ENCODE results near the gene JARID2. TPM values are rescaled to one million over a fixed set of nuclear protein-coding genes. Genes with fewer than 3 reads are reported as not detected.

JARID2 gene
- total RNA-seq, 1 donor: 9.1 TPM

DNA sequence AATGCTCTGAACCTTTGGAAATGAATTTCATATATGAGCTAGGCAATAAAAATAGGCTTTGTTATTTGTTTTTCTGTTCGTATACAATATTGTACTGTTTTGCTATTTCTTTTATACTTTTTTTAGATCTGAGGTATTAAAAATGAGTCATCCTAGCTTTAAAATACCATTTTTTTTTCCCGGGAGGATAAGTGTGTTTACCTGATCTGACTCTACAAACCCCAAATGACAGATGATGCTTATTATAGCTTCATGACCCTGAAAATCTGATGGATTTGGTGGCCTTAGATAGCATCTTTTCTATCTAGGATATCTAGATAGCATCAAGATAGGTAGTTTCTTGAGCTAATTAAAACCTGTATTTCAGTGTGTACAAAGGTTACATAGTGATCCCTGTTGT lies 210.6 kb downstream of the JARID2 start:
- TF ChIP-seq, protein P1, sequence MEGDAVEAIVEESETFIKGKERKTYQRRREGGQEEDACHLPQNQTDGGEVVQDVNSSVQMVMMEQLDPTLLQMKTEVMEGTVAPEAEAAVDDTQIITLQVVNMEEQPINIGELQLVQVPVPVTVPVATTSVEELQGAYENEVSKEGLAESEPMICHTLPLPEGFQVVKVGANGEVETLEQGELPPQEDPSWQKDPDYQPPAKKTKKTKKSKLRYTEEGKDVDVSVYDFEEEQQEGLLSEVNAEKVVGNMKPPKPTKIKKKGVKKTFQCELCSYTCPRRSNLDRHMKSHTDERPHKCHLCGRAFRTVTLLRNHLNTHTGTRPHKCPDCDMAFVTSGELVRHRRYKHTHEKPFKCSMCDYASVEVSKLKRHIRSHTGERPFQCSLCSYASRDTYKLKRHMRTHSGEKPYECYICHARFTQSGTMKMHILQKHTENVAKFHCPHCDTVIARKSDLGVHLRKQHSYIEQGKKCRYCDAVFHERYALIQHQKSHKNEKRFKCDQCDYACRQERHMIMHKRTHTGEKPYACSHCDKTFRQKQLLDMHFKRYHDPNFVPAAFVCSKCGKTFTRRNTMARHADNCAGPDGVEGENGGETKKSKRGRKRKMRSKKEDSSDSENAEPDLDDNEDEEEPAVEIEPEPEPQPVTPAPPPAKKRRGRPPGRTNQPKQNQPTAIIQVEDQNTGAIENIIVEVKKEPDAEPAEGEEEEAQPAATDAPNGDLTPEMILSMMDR (IDR thresholded peaks at IDR 0.05; ENCODE audit: insufficient read depth, low read depth, low read length): no peak
- no peak overlapping the region for H3K4me3 ChIP-seq (ENCODE audit: low read depth, low read length)
- DNase-seq (ENCODE audit: low read depth): no peak

GRCh38 chr6:15457121-15457650 lies 211.3 kb downstream of the JARID2 start:
- no peak for DNase-seq (ENCODE audit: low read depth)
- no peak overlapping the region for H3K4me3 ChIP-seq (ENCODE audit: low read depth, low read length)
- TF ChIP-seq, protein P1 (IDR thresholded peaks at IDR 0.05; ENCODE audit: insufficient read depth, low read depth, low read length): no peak

GRCh38 chr6:15458021-15458459 lies 212.2 kb downstream of the JARID2 start:
- no peak overlapping the region for H3K4me3 ChIP-seq (ENCODE audit: low read depth, low read length)
- TF ChIP-seq, protein P1 (IDR thresholded peaks at IDR 0.05; ENCODE audit: insufficient read depth, low read depth, low read length): no peak
- DNase-seq (ENCODE audit: low read depth): no peak

DNA sequence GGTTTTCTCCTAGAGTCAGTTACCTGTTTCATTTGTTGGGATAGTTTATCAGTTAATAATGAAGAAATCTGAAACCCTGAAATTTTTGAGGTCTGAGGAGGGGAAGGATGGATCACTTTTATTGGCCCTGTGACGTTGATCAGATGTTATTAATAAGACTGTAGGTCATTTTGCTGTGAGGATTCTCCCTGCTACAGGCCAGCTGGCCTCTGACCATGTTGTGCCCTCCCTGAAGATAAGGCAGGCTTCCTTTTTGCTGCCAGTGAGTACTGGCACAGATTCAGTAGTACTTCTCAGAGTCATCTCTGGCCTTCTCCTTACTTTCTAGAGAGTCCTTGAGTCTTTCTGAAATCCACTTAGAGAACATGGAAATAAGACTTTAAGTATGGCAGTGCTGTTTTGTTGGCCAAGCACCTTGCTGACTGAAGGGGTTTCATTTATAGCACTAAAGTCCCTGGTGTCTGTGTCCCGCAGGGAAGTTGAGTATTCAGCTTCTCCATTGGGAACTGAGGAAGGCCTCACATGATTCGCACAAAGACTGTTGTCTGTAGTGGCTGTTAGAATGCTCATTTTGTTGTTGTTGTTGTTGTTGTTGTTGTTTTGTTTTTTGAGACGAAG lies 214.3 kb downstream of the JARID2 start:
- no peak overlapping the region for H3K4me3 ChIP-seq (ENCODE audit: low read depth, low read length)
- DNase-seq (ENCODE audit: low read depth): no peak
- TF ChIP-seq, protein P1 (IDR thresholded peaks at IDR 0.05; ENCODE audit: insufficient read depth, low read depth, low read length): no peak

DNA sequence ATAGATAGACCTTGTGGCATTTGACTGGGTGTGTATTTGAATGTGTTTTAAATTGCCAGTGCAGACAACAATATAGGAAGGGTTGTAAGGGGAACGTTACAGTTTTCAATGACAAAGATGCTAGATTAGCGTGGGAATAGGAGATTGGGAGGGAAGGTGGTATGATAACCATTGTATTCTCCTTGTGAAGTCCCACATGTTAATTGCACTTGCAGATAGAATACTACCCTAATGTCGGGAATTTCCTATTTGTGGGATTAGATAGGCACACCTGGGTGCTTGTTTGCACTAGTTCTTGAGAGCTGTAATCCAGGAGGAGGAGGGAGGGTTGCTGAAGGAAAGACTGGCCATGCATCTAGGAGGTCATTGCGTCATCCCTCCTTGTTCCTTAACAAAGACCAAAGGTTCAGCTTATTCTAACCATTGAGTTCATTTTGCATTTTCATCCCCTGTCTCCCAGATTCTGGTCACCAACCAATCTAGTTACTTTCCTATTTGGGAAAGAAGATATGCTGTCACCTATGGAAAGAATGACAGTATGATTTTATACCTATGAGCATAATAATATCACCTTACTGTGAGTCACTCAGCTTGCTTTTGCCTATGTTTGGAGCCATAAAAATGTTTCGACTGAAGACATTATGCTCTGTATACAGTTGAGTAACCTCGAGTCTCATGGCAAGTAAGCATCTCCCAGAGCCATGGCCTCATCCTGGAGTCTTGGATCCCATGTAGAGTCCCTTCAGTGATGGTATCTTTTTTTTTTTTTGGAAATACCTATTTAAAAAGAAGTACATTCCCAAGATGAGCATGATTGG lies 215.5 kb downstream of the JARID2 start:
- H3K4me3 ChIP-seq (ENCODE audit: low read depth, low read length): no peak overlapping the region
- DNase-seq (ENCODE audit: low read depth): no peak
- TF ChIP-seq, protein P1 (IDR thresholded peaks at IDR 0.05; ENCODE audit: insufficient read depth, low read depth, low read length): no peak

DNA sequence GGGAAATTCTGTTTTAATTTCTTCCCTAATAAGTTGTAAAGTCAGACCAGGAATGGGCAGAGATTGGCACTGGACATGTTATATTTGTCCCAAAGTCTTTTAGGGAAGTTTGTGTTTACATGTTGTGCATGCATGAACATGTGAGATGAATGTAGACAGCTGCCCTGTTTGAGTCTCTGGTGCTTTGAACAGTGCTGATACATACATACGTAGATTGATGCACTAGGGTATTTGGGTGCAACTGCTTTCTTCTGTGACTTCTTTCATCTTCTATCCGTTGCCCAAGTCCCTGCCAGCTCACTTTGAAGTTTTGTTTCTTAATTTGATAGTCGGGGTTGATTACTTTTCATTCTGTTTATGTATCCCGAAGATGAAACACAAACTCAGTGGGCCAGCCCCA lies 216.4 kb downstream of the JARID2 start:
- TF ChIP-seq, protein P1 (IDR thresholded peaks at IDR 0.05; ENCODE audit: insufficient read depth, low read depth, low read length): no peak
- H3K4me3 ChIP-seq (ENCODE audit: low read depth, low read length): no peak overlapping the region
- no peak for DNase-seq (ENCODE audit: low read depth)
